Activated CD8-positive, alpha-beta memory T cell treated with anti-CD3 and anti-CD28 coated beads for 36 hours (primary cell): ENCODE results near the gene SUFU. TPM values are rescaled to one million over a fixed set of nuclear protein-coding genes. Genes with fewer than 3 reads are reported as not detected.

Experiments used
- CTCF ChIA-PET: fragments of 350-600 bp; sonication (Branson Sonifier 250); formaldehyde crosslinking; loops from one replicate; lab custom pipeline; 2021; ENCODE audit warnings: antibody characterized with exemption; lab: Charles Lee
- POLR2A ChIA-PET: fragments of 350-600 bp; sonication (Branson Sonifier 250); formaldehyde crosslinking; loops from one replicate; lab custom pipeline; 2021; ENCODE audit warnings: antibody characterized with exemption; lab: Charles Lee
- total RNA-seq, 2 experiments: library from RNA; stranded (reverse); gene quantifications; one replicate each; pipeline ENCODE4 v1.2.3, GENCODE V29; 2021

The SUFU gene
- total RNA-seq, 2 experiments from 2014 or later, result 6.8 to 7.4 TPM

- CTCF ChIA-PET, result interaction anchor here (0.5 to 3.1 kb wide), 7 partner anchors 19 to 401 kb away, joined by 3 to 34 read pairs (median 3); partner anchors contain the start of gene C10orf95
- POLR2A ChIA-PET, result no interaction called here
Measured at GRCh38 chr10:102502337-102503151, 1.2 kb upstream of the SUFU start, which contains the start of gene ACTR1A. Gene ACTR1A, minus strand, starts transcription at chr10:102502712. Its CDS starts 65 bp downstream, at chr10:102502647.

GRCh38 chr10:102504179-102504975, 605 bp downstream of the SUFU start:
- ChIA-PET CTCF (interaction anchor here (0.5 to 3.1 kb wide), 15 partner anchors 7 to 274 kb away, joined by 3 to 34 read pairs (median 4); partner anchors contain the start of gene FBXL15), POLR2A (interaction anchor here (0.5 to 1.3 kb wide), 5 partner anchors 70 to 278 kb away, joined by 3 to 4 read pairs (median 3); no protein-coding TSS in a partner anchor)

- POLR2A ChIA-PET, result no interaction called here
- CTCF ChIA-PET, result interaction anchor here (0.8 to 3.1 kb wide), 9 partner anchors 12 to 275 kb away, joined by 3 to 34 read pairs (median 5); no protein-coding TSS in a partner anchor
Measured at GRCh38 chr10:102504976-102505300, 1.2 kb downstream of the SUFU start.

- ChIA-PET POLR2A (no interaction called here), CTCF (interaction anchor here (0.7 to 2.3 kb wide), 5 partner anchors 11 to 197 kb away, joined by 3 to 8 read pairs (median 5); no protein-coding TSS in a partner anchor)
Measured at GRCh38 chr10:102505462-102506115, 1.8 kb downstream of the SUFU start.

- ChIA-PET CTCF (interaction anchor here (0.8 kb wide), 1 partner anchor 76 kb away, joined by 3 read pairs; no protein-coding TSS in a partner anchor), POLR2A (no interaction called here)
Measured at GRCh38 chr10:102507521-102507920, 3.7 kb downstream of the SUFU start.

- ChIA-PET CTCF (interaction anchor here (0.6 kb wide), 1 partner anchor 79 kb away, joined by 4 read pairs; no protein-coding TSS in a partner anchor), POLR2A (interaction anchor here (0.5 kb wide), 1 partner anchor 113 kb away, joined by 3 read pairs; the partner anchor contains the start of gene NFKB2)
Measured at GRCh38 chr10:102508506-102508905, 4.7 kb downstream of the SUFU start.

- CTCF ChIA-PET, result interaction anchor here (0.9 kb wide), 1 partner anchor 205 kb away, joined by 3 read pairs; the partner anchor contains the start of genes ARL3 and SFXN2
Measured at GRCh38 chr10:102509387-102509786, 5.6 kb downstream of the SUFU start.

GRCh38 chr10:102511583-102512274, 8.0 kb downstream of the SUFU start:
- POLR2A ChIA-PET, result interaction anchor here (1.1 kb wide), 1 partner anchor 8 kb away, joined by 3 read pairs; the partner anchor contains the start of gene SUFU
- CTCF ChIA-PET, result interaction anchor here (0.7 to 1.0 kb wide), 3 partner anchors 8 to 72 kb away, joined by 3 to 7 read pairs (median 3); partner anchors contain the start of gene SUFU

More at GRCh38 chr10:102509387-102509786, 5.6 kb downstream of the SUFU start:
- POLR2A ChIA-PET, result no interaction called here

- ChIA-PET POLR2A (no interaction called here), CTCF (interaction anchor here (3.1 kb wide), 1 partner anchor 10 kb away, joined by 8 read pairs; the partner anchor contains the start of gene SUFU)
Measured at GRCh38 chr10:102514487-102515311, 10.9 kb downstream of the SUFU start.

- ChIA-PET CTCF (interaction anchor here (3.1 kb wide), 1 partner anchor 11 kb away, joined by 8 read pairs; the partner anchor contains the start of gene SUFU), POLR2A (no interaction called here)
Measured at GRCh38 chr10:102515724-102516123, 12.0 kb downstream of the SUFU start.

GRCh38 chr10:102517553-102517952, 13.8 kb downstream of the SUFU start:
- ChIA-PET CTCF (interaction anchor here (3.1 kb wide), 1 partner anchor 13 kb away, joined by 8 read pairs; the partner anchor contains the start of gene SUFU), POLR2A (no interaction called here)

GRCh38 chr10:102519246-102519825, 15.6 kb downstream of the SUFU start:
- ChIA-PET POLR2A (interaction anchor here (0.6 kb wide), 2 partner anchors 201 to 289 kb away, joined by 3 to 4 read pairs; no protein-coding TSS in a partner anchor), CTCF (interaction anchor here (0.6 to 0.7 kb wide), 2 partner anchors 147 to 1875 kb away, joined by 4 to 6 read pairs; no protein-coding TSS in a partner anchor)

GRCh38 chr10:102522874-102523249, 19.1 kb downstream of the SUFU start:
- CTCF ChIA-PET, result no interaction called here
- POLR2A ChIA-PET, result no interaction called here

- POLR2A ChIA-PET, result no interaction called here
- CTCF ChIA-PET, result no interaction called here
Measured at GRCh38 chr10:102523250-102524029, 19.7 kb downstream of the SUFU start.

- ChIA-PET POLR2A (no interaction called here), CTCF (no interaction called here)
Measured at GRCh38 chr10:102524746-102525145, 21.0 kb downstream of the SUFU start.

GRCh38 chr10:102527546-102527945, 23.8 kb downstream of the SUFU start:
- CTCF ChIA-PET, result no interaction called here
- POLR2A ChIA-PET, result no interaction called here
